ENCODE measurements around the gene TMSB4X.

The TMSB4X gene

GRCh38 chrX:13005661-13006473 lies 31.0 kb downstream of the TMSB4X start:
- TF ChIP-seq Cebpa-rat (IDR thresholded peaks at IDR 0.05), result no peak
- no peaks in the 10 kb centered on the region for H3K9me3 ChIP-seq
- no peaks in the 10 kb centered on the region for H3K36me3 ChIP-seq
- peaks cover 79% of the 10 kb centered on the region for H3K4me1 ChIP-seq
- H4K20me1 ChIP-seq, result no peaks in the 10 kb centered on the region
- no peaks in the 10 kb centered on the region for H3K27me3 ChIP-seq
- peak overlapping the region; percentile 49; the same call in 1 of the 2 replicates for H3K9ac ChIP-seq
- H3K4me3 ChIP-seq, result no peak overlapping the region
- peak overlapping the region; percentile 72 for H3K4me2 ChIP-seq
- H3K27ac ChIP-seq, result peak overlapping the region; percentile 73

GRCh38 chrX:13007519-13008188 lies 32.7 kb downstream of the TMSB4X start:
- Histone ChIP-seq H3K9me3 (no peaks in the 10 kb centered on the region), H3K9ac (no peak overlapping the region), H4K20me1 (no peaks in the 10 kb centered on the region), H3K27ac (no peak overlapping the region), H3K4me1 (peaks cover 61% of the 10 kb centered on the region), H3K36me3 (no peaks in the 10 kb centered on the region), H3K4me3 (no peak overlapping the region), H3K4me2 (peak overlapping the region; percentile 72), H3K27me3 (no peaks in the 10 kb centered on the region)
- no peak for TF ChIP-seq Cebpa-rat (IDR thresholded peaks at IDR 0.05)

GRCh38 chrX:13008189-13008533 lies 33.3 kb downstream of the TMSB4X start:
- TF ChIP-seq Cebpa-rat (IDR thresholded peaks at IDR 0.05), result no peak
- Histone ChIP-seq H3K4me2 (peak overlapping the region; percentile 35), H3K9me3 (no peaks in the 10 kb centered on the region), H3K9ac (no peak overlapping the region), H4K20me1 (no peaks in the 10 kb centered on the region), H3K36me3 (no peaks in the 10 kb centered on the region), H3K27me3 (no peaks in the 10 kb centered on the region), H3K27ac (no peak overlapping the region), H3K4me3 (no peak overlapping the region), H3K4me1 (peaks cover 57% of the 10 kb centered on the region)

- Histone ChIP-seq H3K36me3 (no peaks in the 10 kb centered on the region), H3K4me3 (no peak overlapping the region), H3K27ac (no peak overlapping the region), H3K9ac (no peak overlapping the region), H3K4me1 (peaks cover 57% of the 10 kb centered on the region), H3K9me3 (no peaks in the 10 kb centered on the region), H4K20me1 (no peaks in the 10 kb centered on the region), H3K27me3 (no peaks in the 10 kb centered on the region), H3K4me2 (peak overlapping the region; percentile 35)
- TF ChIP-seq Cebpa-rat (IDR thresholded peaks at IDR 0.05), result no peak
Measured at GRCh38 chrX:13008851-13009250, 33.9 kb downstream of the TMSB4X start.

GRCh38 chrX:13009273-13009672 lies 34.4 kb downstream of the TMSB4X start:
- H3K9me3 ChIP-seq, result no peaks in the 10 kb centered on the region
- H3K27me3 ChIP-seq, result no peaks in the 10 kb centered on the region
- TF ChIP-seq Cebpa-rat (IDR thresholded peaks at IDR 0.05), result no peak
- H3K36me3 ChIP-seq, result no peaks in the 10 kb centered on the region
- H3K4me2 ChIP-seq, result no peak overlapping the region
- H3K4me3 ChIP-seq, result no peak overlapping the region
- H3K4me1 ChIP-seq, result peaks cover 60% of the 10 kb centered on the region
- no peaks in the 10 kb centered on the region for H4K20me1 ChIP-seq
- no peak overlapping the region for H3K9ac ChIP-seq
- H3K27ac ChIP-seq, result no peak overlapping the region

- no peaks in the 10 kb centered on the region for H4K20me1 ChIP-seq
- peaks cover 60% of the 10 kb centered on the region for H3K4me1 ChIP-seq
- no peak overlapping the region for H3K9ac ChIP-seq
- H3K27ac ChIP-seq, result no peak overlapping the region
- no peak overlapping the region for H3K4me3 ChIP-seq
- H3K9me3 ChIP-seq, result no peaks in the 10 kb centered on the region
- H3K27me3 ChIP-seq, result no peaks in the 10 kb centered on the region; the same call in 1 of the 2 replicates
- no peaks in the 10 kb centered on the region for H3K36me3 ChIP-seq
- no peak overlapping the region for H3K4me2 ChIP-seq
- TF ChIP-seq Cebpa-rat (IDR thresholded peaks at IDR 0.05), result no peak
Measured at GRCh38 chrX:13009844-13010243, 34.9 kb downstream of the TMSB4X start.

- no peaks in the 10 kb centered on the region for H4K20me1 ChIP-seq
- no peaks in the 10 kb centered on the region for H3K9me3 ChIP-seq
- no peak for TF ChIP-seq Cebpa-rat (IDR thresholded peaks at IDR 0.05)
- H3K27me3 ChIP-seq, result no peaks in the 10 kb centered on the region; the same call in 1 of the 2 replicates
- no peak overlapping the region for H3K27ac ChIP-seq
- H3K36me3 ChIP-seq, result no peaks in the 10 kb centered on the region
- no peak overlapping the region for H3K4me2 ChIP-seq
- no peak overlapping the region for H3K4me3 ChIP-seq
- peaks cover 54% of the 10 kb centered on the region for H3K4me1 ChIP-seq
- H3K9ac ChIP-seq, result no peak overlapping the region
Measured at GRCh38 chrX:13010546-13010945, 35.6 kb downstream of the TMSB4X start.

GRCh38 chrX:13013363-13014110 lies 38.6 kb downstream of the TMSB4X start:
- H3K9ac ChIP-seq, result peak overlapping the region; percentile 22; the same call in 1 of the 2 replicates
- no peaks in the 10 kb centered on the region for H3K9me3 ChIP-seq
- peaks cover 30% of the 10 kb centered on the region for H3K4me1 ChIP-seq
- no peak overlapping the region for H3K4me3 ChIP-seq
- H3K27me3 ChIP-seq, result no peaks in the 10 kb centered on the region; the same call in 1 of the 2 replicates
- H3K27ac ChIP-seq, result peak overlapping the region; percentile 72
- 0 out of 2 replicates have a peak, but pooled peaks have one; percentile 25 for TF ChIP-seq Cebpa-rat (IDR thresholded peaks at IDR 0.05)
- no peaks in the 10 kb centered on the region for H3K36me3 ChIP-seq
- peak overlapping the region; percentile 70 for H3K4me2 ChIP-seq
- no peaks in the 10 kb centered on the region for H4K20me1 ChIP-seq

- Histone ChIP-seq H3K9me3 (no peaks in the 10 kb centered on the region), H3K4me2 (peak overlapping the region; percentile 70), H3K4me3 (no peak overlapping the region), H4K20me1 (no peaks in the 10 kb centered on the region), H3K27ac (no peak overlapping the region; the same call in 1 of the 2 replicates), H3K4me1 (peaks cover 24% of the 10 kb centered on the region), H3K27me3 (no peaks in the 10 kb centered on the region; the same call in 1 of the 2 replicates), H3K9ac (no peak overlapping the region), H3K36me3 (no peaks in the 10 kb centered on the region)
- TF ChIP-seq Cebpa-rat (IDR thresholded peaks at IDR 0.05), result no peak
Measured at GRCh38 chrX:13014111-13015096, 39.5 kb downstream of the TMSB4X start.

Measured in BLaER1 (cell line).